Liver (tissue), 9 donors: ENCODE data around the gene ST8SIA6. TPM values are rescaled to one million over a fixed set of nuclear protein-coding genes. Genes with fewer than 3 reads are reported as not detected.

Experiments used
- DNase-seq: peaks from one replicate; pipeline ENCODE4 v3.0.0-alpha.2; 2017; ENCODE audit warnings: low spot score
- H3K27ac ChIP-seq, 2 donors: one replicate each; pipeline ENCODE4 v1.7.0; 2013; ENCODE audit warnings: inconsistent platforms in 2 of 2, low read length in 2 of 2, control low read depth in 1 of 2, low read depth in 1 of 2, mild to moderate bottlenecking in 1 of 2
- H3K27me3 ChIP-seq, 4 donors: one replicate each; pipeline versions ENCODE4 v1.6.1 to v1.7.0; 2013; ENCODE audit warnings: low read length in 3 of 4, inconsistent platforms in 1 of 4, mild to moderate bottlenecking in 1 of 4, moderate library complexity in 1 of 4; ENCODE audit not compliant: control insufficient read depth in 4 of 4, insufficient read depth in 4 of 4
- H3K36me3 ChIP-seq, 4 donors: one replicate each; pipeline versions ENCODE4 v1.6.1 to v1.7.0; 2013; ENCODE audit warnings: low read length in 3 of 4, mild to moderate bottlenecking in 3 of 4, low read depth in 1 of 4, moderate library complexity in 1 of 4; ENCODE audit not compliant: control insufficient read depth in 4 of 4, insufficient read depth in 3 of 4
- H3K4me1 ChIP-seq, 4 donors: one replicate each; pipeline versions ENCODE4 v1.6.1 to v1.7.0; 2013; ENCODE audit warnings: low read length in 3 of 4, mild to moderate bottlenecking in 3 of 4, moderate library complexity in 1 of 4; ENCODE audit not compliant: control insufficient read depth in 4 of 4, insufficient read depth in 4 of 4
- H3K4me3 ChIP-seq, 3 donors: one replicate each; pipeline versions ENCODE4 v1.6.1 to v1.7.0; 2013; ENCODE audit warnings: low read length in 3 of 3, control low read depth in 1 of 3, low read depth in 1 of 3, mild to moderate bottlenecking in 1 of 3
- H3K9ac ChIP-seq, 2 donors: one replicate each; pipeline ENCODE4 v1.7.0; 2013; ENCODE audit warnings: low read length in 2 of 2, mild to moderate bottlenecking in 2 of 2, moderate library complexity in 2 of 2, control low read depth in 1 of 2, low read depth in 1 of 2
- H3K9me3 ChIP-seq, 4 donors: one replicate each; pipeline versions ENCODE4 v1.6.1 to v1.7.0; 2013; ENCODE audit warnings: low read length in 3 of 4; ENCODE audit not compliant: control insufficient read depth in 4 of 4
- CTCF ChIP-seq: fragments of 150-350 bp; IDR thresholded peaks from 2 replicates; pipeline ENCODE4 v1.5.1; 2017; ENCODE audit warnings: improper control_type of control experiment, low read depth, low read length; ENCODE audit not compliant: missing input control
- EGR1 ChIP-seq, 2 donors: IDR thresholded peaks; 2 replicates each; pipeline ENCODE4 v1.6.1; 2016 to 2018; ENCODE audit warnings: antibody characterized with exemption in 2 of 2, low read depth in 2 of 2
- FOXA1 ChIP-seq: IDR thresholded peaks from 2 replicates; pipeline ENCODE4 v1.6.1; 2016; ENCODE audit warnings: antibody characterized with exemption
- FOXA2 ChIP-seq: IDR thresholded peaks from 2 replicates; pipeline ENCODE4 v1.6.1; 2016; ENCODE audit warnings: antibody characterized with exemption
- GABPA ChIP-seq, 2 donors: IDR thresholded peaks in 1 of 2; conservative IDR thresholded peaks in 1 of 2; 2 replicates each; pipeline ENCODE4 v1.6.1; 2016; ENCODE audit warnings: antibody characterized with exemption in 2 of 2, mild to moderate bottlenecking in 1 of 2, moderate library complexity in 1 of 2
- HNF4A ChIP-seq, 2 donors: conservative IDR thresholded peaks; 2 replicates each; pipeline ENCODE4 v1.6.1; 2016; ENCODE audit warnings: antibody characterized with exemption in 2 of 2, mild to moderate bottlenecking in 2 of 2
- HNF4G ChIP-seq: IDR thresholded peaks from 2 replicates; pipeline ENCODE4 v1.6.1; 2016; ENCODE audit warnings: antibody characterized with exemption
- JUND ChIP-seq, 2 donors: IDR thresholded peaks; 2 replicates each; pipeline ENCODE4 v1.6.1; 2016; ENCODE audit warnings: antibody characterized with exemption in 2 of 2
- MAX ChIP-seq: IDR thresholded peaks from 2 replicates; pipeline ENCODE4 v1.6.1; 2016; ENCODE audit warnings: antibody characterized with exemption
- NR2F2 ChIP-seq: IDR thresholded peaks from 2 replicates; pipeline ENCODE4 v1.6.1; 2016; ENCODE audit warnings: antibody characterized with exemption
- RAD21 ChIP-seq, 2 donors: IDR thresholded peaks; 2 replicates each; pipeline ENCODE4 v1.6.1; 2016; ENCODE audit warnings: antibody characterized with exemption in 2 of 2, mild to moderate bottlenecking in 2 of 2
- REST ChIP-seq: IDR thresholded peaks from 2 replicates; pipeline ENCODE4 v1.6.1; 2016; ENCODE audit warnings: antibody characterized with exemption, mild to moderate bottlenecking
- RXRA ChIP-seq, 2 donors: IDR thresholded peaks; 2 replicates each; pipeline ENCODE4 v1.6.1; 2017 to 2018; ENCODE audit warnings: antibody characterized with exemption in 2 of 2, mild to moderate bottlenecking in 1 of 2
- SP1 ChIP-seq: IDR thresholded peaks from 2 replicates; pipeline ENCODE4 v1.6.1; 2018; ENCODE audit warnings: antibody characterized with exemption, mild to moderate bottlenecking
- TAF1 ChIP-seq: conservative IDR thresholded peaks from 2 replicates; pipeline ENCODE4 v1.6.1; 2016; ENCODE audit warnings: antibody characterized with exemption, mild to moderate bottlenecking
- YY1 ChIP-seq: IDR thresholded peaks from 2 replicates; pipeline ENCODE4 v1.6.1; 2016; ENCODE audit warnings: antibody characterized with exemption, mild to moderate bottlenecking
- ZBTB33 ChIP-seq: IDR thresholded peaks from 2 replicates; pipeline ENCODE4 v1.6.1; 2016; ENCODE audit warnings: antibody characterized with exemption
- WGBS: extraction: QIAGEN DNeasy Blood & Tissue Kit; methylation state at CpG from one replicate; pipeline ENCODE4 v1.1.7; 2013; 5-methylcytosine and 5-hydroxymethylcytosine counted together
- polyA plus RNA-seq, 2 donors: library from polyadenylated mRNA; stranded (reverse) in 1 of 2; unstranded in 1 of 2; fragments of 200-250 nt in 1 of 2; fragments of >200 nt in 1 of 2; fragmentation: Nextera tagmentation in 1 of 2; extraction: Ambion mirVana in 1 of 2; gene quantifications; one replicate each; pipeline versions ENCODE4 v1.2.1 to v1.2.3, GENCODE V29; 2013 to 2015
- total RNA-seq, 2 donors: library from RNA; depleted of rRNA; stranded (reverse); fragments of >200 nt; gene quantifications; one replicate each; pipeline ENCODE4 v1.2.3, GENCODE V29; 2014
- TF ChIP-seq, protein P1 (sequence below): IDR thresholded peaks from 2 replicates; pipeline ENCODE4 v1.6.1; 2016; ENCODE audit warnings: antibody characterized with exemption
- donor health status: healthy.
- donor health status: healthy.
- donor health status: healthy.
- donor health status: healthy.
- donor health status: healthy.

The ST8SIA6 gene
- total and polyA plus RNA-seq, 4 donors, result 0.53 to 5.8 (median 1.0) TPM

GRCh38 chr10:17413876-17414275, 40.5 kb downstream of the ST8SIA6 start:
- H3K4me1 ChIP-seq, result no peaks in the 10 kb centered on the region
- DNase-seq, result no peak
- no peak overlapping the region for H3K4me3 ChIP-seq
- H3K27me3 ChIP-seq, result no peaks in the 10 kb centered on the region
- no peaks in the 10 kb centered on the region for H3K36me3 ChIP-seq
- H3K9me3 ChIP-seq, result no peaks in the 10 kb centered on the region
- TF ChIP-seq YY1 (no peak), FOXA1 (no peak), GABPA (IDR thresholded peaks at IDR 0.05 in 1 of 2, conservative IDR thresholded peaks at IDR 0.05 in 1 of 2) (no peak), SP1 (no peak)
- 76% methylated on average over 2 of the region's 2 CpGs for whole genome bisulfite sequencing
- no peak overlapping the region for H3K9ac ChIP-seq
- H3K27ac ChIP-seq, result no peak overlapping the region

DNA sequence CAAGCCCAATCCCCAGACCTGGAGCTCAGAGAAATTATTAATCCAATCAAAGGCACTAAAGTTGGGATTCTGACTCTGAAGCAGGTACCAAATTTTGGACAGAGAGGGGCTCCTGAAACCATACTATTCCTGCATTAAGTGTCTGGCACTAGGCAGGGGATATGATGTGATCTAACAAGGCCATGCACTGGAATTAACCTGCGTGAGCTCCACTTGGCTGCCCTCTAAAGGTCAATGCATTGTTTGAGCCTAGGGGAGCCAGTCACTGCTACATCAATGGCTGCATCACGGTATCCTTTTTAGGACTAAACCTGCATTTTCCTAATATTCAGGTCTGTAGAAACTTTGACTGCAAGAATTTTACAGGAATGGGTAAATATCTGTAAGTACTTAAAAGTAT, 42.1 kb downstream of the ST8SIA6 start:
- Histone ChIP-seq H3K9me3 (no peaks in the 10 kb centered on the region), H3K36me3 (no peaks in the 10 kb centered on the region), H3K27me3 (peaks cover 0 to 2% (median 0%) of the 10 kb centered on the region in 4 donors), H3K4me1 (no peaks in the 10 kb centered on the region), H3K4me3 (no peak overlapping the region), H3K27ac (no peak overlapping the region), H3K9ac (no peak overlapping the region)
- no peak for DNase-seq
- WGBS, result 48% methylated on average over 2 of the region's 2 CpGs
- TF ChIP-seq SP1, result no peak
- no peak for TF ChIP-seq FOXA1
- no peak for TF ChIP-seq GABPA (IDR thresholded peaks at IDR 0.05 in 1 of 2, conservative IDR thresholded peaks at IDR 0.05 in 1 of 2)
- no peak for TF ChIP-seq REST
- TF ChIP-seq MAX, result no peak
- TF ChIP-seq CTCF, result no peak
- TF ChIP-seq FOXA2, result no peak
- no peak for TF ChIP-seq HNF4A (conservative IDR thresholded peaks at IDR 0.05)
- TF ChIP-seq HNF4G, result no peak
- TF ChIP-seq YY1, result no peak
- no peak for TF ChIP-seq NR2F2
- TF ChIP-seq, protein P1, sequence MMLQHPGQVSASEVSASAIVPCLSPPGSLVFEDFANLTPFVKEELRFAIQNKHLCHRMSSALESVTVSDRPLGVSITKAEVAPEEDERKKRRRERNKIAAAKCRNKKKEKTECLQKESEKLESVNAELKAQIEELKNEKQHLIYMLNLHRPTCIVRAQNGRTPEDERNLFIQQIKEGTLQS, result no peak
- TF ChIP-seq ZBTB33, result no peak
- TF ChIP-seq TAF1, result no peak
- TF ChIP-seq RXRA (IDR thresholded peaks at IDR 0.05), result no peak
- TF ChIP-seq EGR1 (IDR thresholded peaks at IDR 0.05; ENCODE audit: low read depth in 2 of 2), result no peak
- no peak for TF ChIP-seq RAD21 (IDR thresholded peaks at IDR 0.05)
- TF ChIP-seq JUND (IDR thresholded peaks at IDR 0.05), result no peak
